ENCODE data around the gene SSUH2. TPM values are rescaled to one million over a fixed set of nuclear protein-coding genes. Genes with fewer than 3 reads are reported as not detected.

SSUH2 gene
- total RNA-seq, 1 experiment from 2014 or later, result 0.22 TPM

- no peaks in the 10 kb centered on the region; the same call in 1 of the 2 replicates for H3K27me3 ChIP-seq (ENCODE audit: low read length)
- H3K79me2 ChIP-seq (ENCODE audit: low read length), result no peaks in the 10 kb centered on the region
- no peaks in the 10 kb centered on the region for H3K9me3 ChIP-seq (ENCODE audit: low read length)
- peak; percentile 82 for DNase-seq
- H3K4me1 ChIP-seq (ENCODE audit: low read length), result peaks cover 18% of the 10 kb centered on the region
- H3K9me2 ChIP-seq (replicated peaks; ENCODE audit: insufficient read depth, low read length), result no peaks in the 10 kb centered on the region
- no peak overlapping the region for H3K4me2 ChIP-seq (ENCODE audit: low read depth, low read length, poor library complexity, severe bottlenecking)
- no peak overlapping the region for H2AFZ ChIP-seq (ENCODE audit: low read length)
- no peak overlapping the region for H3K27ac ChIP-seq (ENCODE audit: low read length)
- H3K4me3 ChIP-seq (ENCODE audit: low read length), result no peak overlapping the region
- no peaks in the 10 kb centered on the region for H3K36me3 ChIP-seq (ENCODE audit: insufficient read depth, low read length)
- 0 out of 2 replicates have a peak, but pooled peaks cover 9% of the 10 kb centered on the region for H4K20me1 ChIP-seq (ENCODE audit: insufficient read depth, low read depth, low read length)
- H3K9ac ChIP-seq (ENCODE audit: low read length), result no peak overlapping the region
These were observed 18.8 kb upstream of the SSUH2 start for GRCh38 chr3:8663177-8664061.

- DNase-seq, result no peak
- Histone ChIP-seq H3K27me3 (ENCODE audit: low read length) (no peaks in the 10 kb centered on the region; the same call in 1 of the 2 replicates), H3K36me3 (ENCODE audit: insufficient read depth, low read length) (no peaks in the 10 kb centered on the region), H3K4me3 (ENCODE audit: low read length) (no peak overlapping the region), H3K9ac (ENCODE audit: low read length) (no peak overlapping the region), H3K4me1 (ENCODE audit: low read length) (peaks cover 20% of the 10 kb centered on the region), H2AFZ (ENCODE audit: low read length) (no peak overlapping the region), H3K9me2 (replicated peaks; ENCODE audit: insufficient read depth, low read length) (no peaks in the 10 kb centered on the region), H3K9me3 (ENCODE audit: low read length) (no peaks in the 10 kb centered on the region), H4K20me1 (ENCODE audit: insufficient read depth, low read depth, low read length) (0 out of 2 replicates have a peak, but pooled peaks cover 9% of the 10 kb centered on the region), H3K79me2 (ENCODE audit: low read length) (no peaks in the 10 kb centered on the region), H3K27ac (ENCODE audit: low read length) (no peak overlapping the region), H3K4me2 (ENCODE audit: low read depth, low read length, poor library complexity, severe bottlenecking) (no peak overlapping the region)
These were observed 18.0 kb upstream of the SSUH2 start for GRCh38 chr3:8662594-8662993.

DNA sequence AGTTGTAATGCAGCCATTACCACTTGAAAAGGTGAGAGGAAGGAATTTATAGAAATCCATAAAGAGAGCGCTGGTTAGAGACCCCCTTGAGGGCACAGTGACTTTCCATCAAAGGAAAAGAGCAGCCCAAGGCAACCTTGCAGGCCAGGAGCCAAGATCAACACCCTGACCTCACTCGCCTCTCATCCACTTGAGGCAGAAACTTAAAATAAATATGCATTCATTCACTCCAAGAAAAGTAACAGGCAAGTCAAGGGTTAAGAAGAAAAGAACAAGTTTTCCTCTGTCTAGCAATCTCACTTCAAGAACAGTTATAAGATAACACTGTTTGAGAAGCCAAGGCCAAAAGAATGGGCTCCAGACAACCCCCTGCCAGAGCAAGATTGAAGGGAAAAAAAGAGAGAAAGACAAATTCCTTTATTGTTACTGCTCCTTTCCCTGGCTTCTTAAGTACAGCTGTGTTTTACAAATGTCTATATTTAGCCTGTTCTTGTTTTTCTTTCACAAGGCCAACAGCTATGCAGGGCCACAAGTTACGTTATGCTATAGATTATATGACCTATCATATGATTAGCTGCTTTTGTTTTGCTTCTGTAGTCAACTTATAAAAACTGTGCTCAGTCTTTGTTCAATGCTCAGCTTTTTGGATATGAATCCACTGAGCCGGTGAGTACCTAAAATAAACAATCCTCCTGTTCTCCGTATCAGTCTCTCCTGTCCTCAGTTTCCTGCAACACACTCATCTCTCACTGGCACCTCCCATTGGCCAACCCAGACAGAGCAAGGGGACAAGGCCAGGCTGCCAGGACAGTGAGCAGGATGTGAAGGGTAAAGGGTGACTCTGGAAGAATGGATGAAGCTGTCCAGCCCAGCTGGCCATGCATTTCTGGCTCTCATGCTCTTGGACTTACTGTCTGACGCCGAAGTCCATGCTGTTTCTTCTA, 15.8 kb upstream of the SSUH2 start:
- no peak overlapping the region for H3K27ac ChIP-seq (ENCODE audit: low read length)
- peaks cover 13% of the 10 kb centered on the region for H3K4me1 ChIP-seq (ENCODE audit: low read length)
- H3K4me2 ChIP-seq (ENCODE audit: low read depth, low read length, poor library complexity, severe bottlenecking), result no peak overlapping the region
- H3K9me3 ChIP-seq (ENCODE audit: low read length), result no peaks in the 10 kb centered on the region
- no peak overlapping the region for H3K4me3 ChIP-seq (ENCODE audit: low read length)
- H4K20me1 ChIP-seq (ENCODE audit: insufficient read depth, low read depth, low read length), result 0 out of 2 replicates have a peak, but pooled peaks cover 9% of the 10 kb centered on the region
- no peaks in the 10 kb centered on the region for H3K79me2 ChIP-seq (ENCODE audit: low read length)
- no peak overlapping the region for H2AFZ ChIP-seq (ENCODE audit: low read length)
- H3K36me3 ChIP-seq (ENCODE audit: insufficient read depth, low read length), result no peaks in the 10 kb centered on the region
- no peak for DNase-seq
- no peak overlapping the region for H3K9ac ChIP-seq (ENCODE audit: low read length)
- H3K27me3 ChIP-seq (ENCODE audit: low read length), result no peaks in the 10 kb centered on the region; the same call in 1 of the 2 replicates
- no peaks in the 10 kb centered on the region for H3K9me2 ChIP-seq (replicated peaks; ENCODE audit: insufficient read depth, low read length)

DNA sequence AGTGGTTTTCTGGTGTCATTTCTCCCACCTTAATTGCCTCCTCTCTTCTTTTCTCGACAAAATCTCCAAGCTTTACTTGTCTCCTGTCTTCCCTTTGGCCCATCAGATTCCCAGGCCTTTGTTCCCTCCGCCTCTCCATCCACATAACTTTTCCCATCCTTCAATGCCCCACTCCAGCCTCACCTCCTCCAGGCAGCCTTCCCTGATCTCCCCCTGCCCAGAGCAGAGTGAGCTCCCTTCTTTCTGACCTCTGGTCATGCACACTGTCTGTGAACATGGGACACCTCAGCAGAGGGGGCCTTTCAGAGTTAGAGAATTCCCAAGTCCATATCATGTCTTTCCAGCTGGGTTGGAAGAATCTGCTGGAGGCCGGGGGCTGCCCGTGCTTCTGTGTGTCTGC, 14.6 kb upstream of the SSUH2 start:
- H3K9me2 ChIP-seq (replicated peaks; ENCODE audit: insufficient read depth, low read length), result no peaks in the 10 kb centered on the region
- no peak overlapping the region for H3K9ac ChIP-seq (ENCODE audit: low read length)
- H3K27ac ChIP-seq (ENCODE audit: low read length), result no peak overlapping the region
- H3K36me3 ChIP-seq (ENCODE audit: insufficient read depth, low read length), result no peaks in the 10 kb centered on the region
- H4K20me1 ChIP-seq (ENCODE audit: insufficient read depth, low read depth, low read length), result no peaks in the 10 kb centered on the region
- no peak overlapping the region for H3K4me3 ChIP-seq (ENCODE audit: low read length)
- no peak for DNase-seq
- H3K27me3 ChIP-seq (ENCODE audit: low read length), result no peaks in the 10 kb centered on the region; the same call in 1 of the 2 replicates
- no peak overlapping the region for H2AFZ ChIP-seq (ENCODE audit: low read length)
- H3K79me2 ChIP-seq (ENCODE audit: low read length), result no peaks in the 10 kb centered on the region
- H3K4me2 ChIP-seq (ENCODE audit: low read depth, low read length, poor library complexity, severe bottlenecking), result no peak overlapping the region
- H3K4me1 ChIP-seq (ENCODE audit: low read length), result peaks cover 7% of the 10 kb centered on the region; the same call in 1 of the 2 replicates
- no peaks in the 10 kb centered on the region for H3K9me3 ChIP-seq (ENCODE audit: low read length)

DNA sequence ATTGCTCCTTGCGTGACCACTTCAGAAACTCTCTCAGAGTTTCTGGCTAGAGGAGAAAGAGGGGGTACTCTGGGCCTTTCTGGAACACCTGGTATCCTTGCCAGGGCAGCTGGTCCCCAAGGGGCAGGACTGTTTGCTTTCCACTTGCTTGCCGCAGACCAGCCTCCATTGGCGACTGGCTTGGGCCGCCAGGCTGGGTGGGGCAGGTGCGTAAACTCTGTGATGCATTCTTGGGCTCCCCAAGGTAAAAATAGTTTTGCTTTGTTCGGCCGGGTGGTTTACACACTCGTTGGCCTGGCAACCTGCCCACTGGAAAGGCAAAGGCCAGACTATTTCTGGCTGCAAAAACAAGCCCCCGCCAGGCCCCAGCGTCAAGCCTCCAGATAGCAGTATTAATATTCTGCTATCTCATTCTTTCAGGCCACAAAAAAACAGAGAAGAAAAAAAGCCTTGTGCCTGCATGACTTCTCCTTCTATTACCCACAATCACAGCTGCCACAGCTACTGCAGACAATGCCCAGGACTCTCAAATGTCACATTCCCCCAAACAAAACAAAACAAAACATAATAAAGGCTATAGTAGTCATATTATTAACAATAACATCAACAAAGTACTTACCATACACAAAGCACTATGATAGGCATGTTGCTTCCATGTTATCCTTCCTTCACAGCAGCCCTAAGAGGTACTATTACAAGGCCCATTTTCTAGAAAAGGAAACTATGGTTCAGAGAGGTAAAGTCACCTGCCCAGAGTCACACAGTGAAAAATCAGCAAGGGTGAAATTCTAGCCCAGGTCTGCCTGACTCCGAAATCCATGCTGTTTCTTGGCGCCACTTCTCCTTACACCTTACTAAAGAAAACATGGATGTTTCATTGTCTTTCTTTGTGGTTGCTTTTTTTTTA, 14.0 kb upstream of the SSUH2 start:
- Histone ChIP-seq H3K4me2 (ENCODE audit: low read depth, low read length, poor library complexity, severe bottlenecking) (no peak overlapping the region), H3K9ac (ENCODE audit: low read length) (no peak overlapping the region), H2AFZ (ENCODE audit: low read length) (no peak overlapping the region), H3K27ac (ENCODE audit: low read length) (no peak overlapping the region), H3K79me2 (ENCODE audit: low read length) (no peaks in the 10 kb centered on the region), H3K4me1 (ENCODE audit: low read length) (peaks cover 7% of the 10 kb centered on the region; the same call in 1 of the 2 replicates), H4K20me1 (ENCODE audit: insufficient read depth, low read depth, low read length) (no peaks in the 10 kb centered on the region), H3K9me2 (replicated peaks; ENCODE audit: insufficient read depth, low read length) (no peaks in the 10 kb centered on the region), H3K36me3 (ENCODE audit: insufficient read depth, low read length) (no peaks in the 10 kb centered on the region), H3K27me3 (ENCODE audit: low read length) (no peaks in the 10 kb centered on the region), H3K4me3 (ENCODE audit: low read length) (no peak overlapping the region), H3K9me3 (ENCODE audit: low read length) (no peaks in the 10 kb centered on the region)
- no peak for DNase-seq

DNA sequence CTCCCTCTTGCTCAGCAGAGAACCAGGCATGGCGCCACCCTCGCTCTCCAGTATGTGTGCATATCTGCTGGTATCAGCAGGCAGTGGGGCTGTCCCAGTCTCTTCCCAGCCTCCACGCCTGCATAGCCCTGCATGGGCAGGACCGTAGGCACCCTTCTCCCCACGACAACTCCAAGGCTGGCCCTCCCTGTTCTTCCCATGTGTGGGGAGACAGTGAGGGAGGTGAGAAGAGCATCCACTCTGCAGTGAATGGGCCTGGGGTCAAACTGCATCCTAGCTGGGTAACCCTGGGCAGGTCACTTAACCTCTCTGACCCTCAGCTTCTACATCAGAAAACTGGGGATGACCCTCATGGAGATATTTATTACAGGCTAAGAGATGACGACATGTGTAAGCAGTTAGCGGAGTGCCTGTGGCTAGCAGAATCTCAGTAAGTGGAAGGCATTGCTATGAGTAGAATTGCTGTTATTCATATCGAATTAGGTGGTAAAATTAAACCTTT, 13.3 kb upstream of the SSUH2 start:
- Histone ChIP-seq H3K9me2 (replicated peaks; ENCODE audit: insufficient read depth, low read length) (no peaks in the 10 kb centered on the region), H3K36me3 (ENCODE audit: insufficient read depth, low read length) (no peaks in the 10 kb centered on the region), H2AFZ (ENCODE audit: low read length) (no peak overlapping the region), H3K9ac (ENCODE audit: low read length) (no peak overlapping the region), H3K4me3 (ENCODE audit: low read length) (no peak overlapping the region), H3K79me2 (ENCODE audit: low read length) (no peaks in the 10 kb centered on the region), H3K4me2 (ENCODE audit: low read depth, low read length, poor library complexity, severe bottlenecking) (no peak overlapping the region), H4K20me1 (ENCODE audit: insufficient read depth, low read depth, low read length) (no peaks in the 10 kb centered on the region), H3K4me1 (ENCODE audit: low read length) (peaks cover 7% of the 10 kb centered on the region; the same call in 1 of the 2 replicates), H3K27me3 (ENCODE audit: low read length) (no peaks in the 10 kb centered on the region), H3K27ac (ENCODE audit: low read length) (no peak overlapping the region), H3K9me3 (ENCODE audit: low read length) (no peaks in the 10 kb centered on the region)
- DNase-seq, result no peak

DNA sequence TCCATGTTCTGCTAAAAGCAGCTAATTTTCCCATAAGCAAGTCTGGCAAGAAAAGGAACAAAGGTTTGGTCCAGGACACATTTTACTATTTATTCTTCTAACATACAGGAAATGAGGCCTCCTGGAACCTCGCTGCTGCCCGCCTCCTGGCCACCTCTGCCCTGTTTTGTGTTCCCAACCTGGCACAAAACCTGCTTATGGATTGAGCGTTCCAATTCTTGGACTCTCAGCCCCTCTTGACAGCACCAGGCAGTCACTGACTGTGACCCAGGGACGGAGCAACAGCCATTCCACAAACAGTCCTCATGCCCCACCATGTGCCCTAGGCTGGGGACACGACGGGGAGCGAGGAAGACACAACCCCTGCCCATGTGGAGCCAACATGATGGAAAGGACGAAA, 11.6 kb upstream of the SSUH2 start:
- Histone ChIP-seq H3K9me3 (ENCODE audit: low read length) (no peaks in the 10 kb centered on the region), H3K36me3 (ENCODE audit: insufficient read depth, low read length) (no peaks in the 10 kb centered on the region), H3K9me2 (replicated peaks; ENCODE audit: insufficient read depth, low read length) (no peaks in the 10 kb centered on the region), H3K27ac (ENCODE audit: low read length) (no peak overlapping the region), H4K20me1 (ENCODE audit: insufficient read depth, low read depth, low read length) (no peaks in the 10 kb centered on the region), H3K4me2 (ENCODE audit: low read depth, low read length, poor library complexity, severe bottlenecking) (no peak overlapping the region), H3K4me1 (ENCODE audit: low read length) (peaks cover 7% of the 10 kb centered on the region; the same call in 1 of the 2 replicates), H3K79me2 (ENCODE audit: low read length) (no peaks in the 10 kb centered on the region), H3K27me3 (ENCODE audit: low read length) (no peaks in the 10 kb centered on the region), H3K9ac (ENCODE audit: low read length) (no peak overlapping the region), H2AFZ (ENCODE audit: low read length) (no peak overlapping the region), H3K4me3 (ENCODE audit: low read length) (no peak overlapping the region)
- no peak for DNase-seq

Measured in Karpas-422 (cell line).